Suprapubic skin (tissue), 4 donors: ENCODE results near the gene BAIAP2L1.

Experiments
- CTCF ChIP-seq, 2 donors: fragments of 200-600 bp in 1 of 2; fragments of 450-650 bp in 1 of 2; sonication (generic) in 1 of 2; IDR thresholded peaks; one replicate each; pipeline ENCODE4 v1.5.1; 2016 to 2019; ENCODE audit warnings: antibody characterized with exemption in 2 of 2, mild to moderate bottlenecking in 1 of 2, moderate library complexity in 1 of 2
- EP300 ChIP-seq: sonication (generic); formaldehyde crosslinking; IDR thresholded peaks from one replicate; pipeline ENCODE4 v1.6.1; 2017; ENCODE audit warnings: antibody characterized with exemption
- POLR2AphosphoS5 ChIP-seq, 3 donors: sonication (generic); formaldehyde crosslinking; IDR thresholded peaks; one replicate each; pipeline ENCODE4 v1.6.1; 2017; ENCODE audit warnings: antibody characterized with exemption in 3 of 3

DNA sequence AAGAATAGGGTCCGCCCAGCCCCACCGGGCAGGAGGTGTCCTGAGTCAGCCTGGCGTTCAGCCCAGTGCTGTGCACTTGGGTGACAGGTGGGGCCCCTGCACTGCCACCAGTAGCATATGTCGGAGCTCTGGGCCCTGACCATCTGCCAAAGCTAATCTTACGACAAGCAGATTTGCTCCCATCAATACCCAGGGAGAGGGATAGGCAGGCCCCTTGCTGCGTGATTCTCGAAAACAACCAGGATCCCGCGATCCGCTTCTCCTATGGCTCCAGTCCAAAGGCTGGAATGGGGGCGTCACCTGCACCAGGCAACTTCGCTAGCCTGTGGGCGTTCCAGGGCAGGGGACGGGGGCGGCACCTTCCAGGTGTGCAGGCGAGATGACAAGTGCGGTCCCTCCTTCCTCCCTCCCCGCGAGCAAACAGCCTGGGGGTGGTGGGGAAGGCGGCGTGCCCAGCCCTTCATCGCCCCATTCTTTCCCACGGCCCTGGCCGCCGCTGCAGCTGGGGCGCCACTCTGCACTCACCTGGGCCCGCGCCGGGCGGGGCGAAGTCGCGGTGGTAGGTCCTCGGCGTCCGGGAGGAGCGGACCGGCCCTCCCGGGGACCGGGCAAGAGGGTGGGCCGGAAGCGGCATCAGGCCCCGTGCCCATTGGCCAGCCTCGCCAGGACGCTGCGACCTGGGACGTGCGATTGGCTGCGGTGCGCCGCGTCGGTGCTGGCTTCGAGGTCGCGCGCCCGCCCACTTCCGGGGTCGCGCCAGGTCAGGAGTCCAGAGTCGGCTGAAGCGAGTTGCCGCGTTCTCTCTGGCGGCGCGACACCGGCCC, 149.1 kb downstream of the BAIAP2L1 start, which contains the start of gene TECPR1:
- TF ChIP-seq CTCF (IDR thresholded peaks at IDR 0.05) (no peak), POLR2AphosphoS5 (IDR thresholded peaks at IDR 0.05) (peak in 1 of 3 donors; percentile 60), EP300 (no peak)
